Stimulated activated CD4-positive, alpha-beta T cell treated with anti-CD3 and anti-CD28 coated beads, Interleukin-1b, Interleukin-23, amount 100 ng/mL, for 4 hours (primary cell): Measurements from ENCODE around the gene TRIM51G.
"Not testable (repeated sequence)": the region's sequence is repeated elsewhere in the genome, so short reads cannot be mapped to it uniquely, and the experiment has no call there.

Experiments used
- DNase-seq, 2 donors: peaks; one replicate each; pipeline ENCODE4 v3.0.0-alpha.2; 2020; ENCODE audit warnings: low read depth in 2 of 2

TRIM51G gene

GRCh38 chr11:48983785-48984184 lies at the start of gene TRIM51G:
TRIM51G (minus strand) TSS chr11:48983885; CDS start chr11:48981695, 2,190 bp downstream.
- DNase-seq = not testable (repeated sequence)

GRCh38 chr11:49028523-49028922 lies 44.8 kb upstream of the TRIM51G start, which contains the start of gene TRIM49B:
TRIM49B (plus strand) TSS chr11:49028823; CDS start chr11:49031600, 2,777 bp downstream.
- not testable (repeated sequence) for DNase-seq

- not testable (repeated sequence) for DNase-seq
These were observed 15.1 kb downstream of the TRIM51G start for GRCh38 chr11:48968592-48968991.

- DNase-seq = not testable (repeated sequence)
These were observed 28.2 kb downstream of the TRIM51G start for GRCh38 chr11:48955315-48956049.

- not testable (repeated sequence) for DNase-seq
These were observed 37.9 kb downstream of the TRIM51G start for GRCh38 chr11:48945796-48946195.
